MG63 (cell line): ENCODE results near the gene GPHN. TPM values are rescaled to one million over a fixed set of nuclear protein-coding genes. Genes with fewer than 3 reads are reported as not detected.

Source experiments
- DNase-seq: peaks from one replicate; pipeline ENCODE4 v3.0.0-alpha.2; 2020
- H3K27me3 ChIP-seq: fragments of 250-450 bp; sonication (Bioruptor Pico); 2 replicates; pipeline ENCODE4 v1.5.1; 2020; ENCODE audit warnings: mild to moderate bottlenecking, moderate library complexity
- H3K36me3 ChIP-seq: fragments of 250-450 bp; sonication (Bioruptor Pico); 2 replicates; pipeline ENCODE4 v1.5.1; 2020; ENCODE audit warnings: mild to moderate bottlenecking, moderate library complexity
- H3K4me3 ChIP-seq: fragments of 250-450 bp; sonication (Bioruptor Pico); 2 replicates; pipeline ENCODE4 v1.5.1; 2020; ENCODE audit warnings: mild to moderate bottlenecking, moderate library complexity
- H3K9me3 ChIP-seq: fragments of 250-450 bp; sonication (Bioruptor Pico); 2 replicates; pipeline ENCODE4 v1.5.1; 2020; ENCODE audit warnings: mild to moderate bottlenecking, moderate library complexity
- total RNA-seq: library from RNA; depleted of rRNA; stranded (reverse); fragments of >200 nt; shearing (Covaris generic); gene quantifications from 2 replicates; pipeline ENCODE4 v1.2.3, GENCODE V29; 2014; ENCODE audit warnings: low replicate concordance; rRNA removed

GPHN gene
- total RNA-seq, 1 experiment from 2014 or later, result 0.07 TPM

DNA sequence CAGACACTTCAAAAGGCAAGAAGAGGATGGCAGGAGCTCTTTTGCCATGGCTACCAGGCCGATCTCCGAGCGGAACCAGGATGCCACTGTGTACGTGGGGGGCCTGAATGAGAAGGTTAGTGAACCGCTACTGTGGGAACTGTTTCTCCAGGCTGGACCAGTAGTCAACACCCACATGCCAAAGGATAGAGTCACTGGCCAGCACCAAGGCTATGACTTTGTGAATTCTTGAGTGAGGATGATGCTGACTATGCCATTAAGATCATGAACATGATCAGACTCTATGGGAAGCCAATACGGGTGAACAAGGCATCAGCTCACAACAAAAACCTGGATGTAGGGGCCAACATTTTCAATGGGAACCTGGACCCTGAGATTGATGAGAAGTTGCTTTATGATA is 691.1 kb downstream of the GPHN start:
- Histone ChIP-seq H3K27me3 (no peaks in the 10 kb centered on the region), H3K9me3 (no peaks in the 10 kb centered on the region), H3K36me3 (no peaks in the 10 kb centered on the region), H3K4me3 (no peak overlapping the region)
- no peak for DNase-seq

- no peaks in the 10 kb centered on the region for H3K27me3 ChIP-seq
- no peak for DNase-seq
- H3K36me3 ChIP-seq, result no peaks in the 10 kb centered on the region
- H3K9me3 ChIP-seq, result no peaks in the 10 kb centered on the region
- no peak overlapping the region for H3K4me3 ChIP-seq
These were observed 699.9 kb downstream of the GPHN start for GRCh38 chr14:67207810-67208209.

DNA sequence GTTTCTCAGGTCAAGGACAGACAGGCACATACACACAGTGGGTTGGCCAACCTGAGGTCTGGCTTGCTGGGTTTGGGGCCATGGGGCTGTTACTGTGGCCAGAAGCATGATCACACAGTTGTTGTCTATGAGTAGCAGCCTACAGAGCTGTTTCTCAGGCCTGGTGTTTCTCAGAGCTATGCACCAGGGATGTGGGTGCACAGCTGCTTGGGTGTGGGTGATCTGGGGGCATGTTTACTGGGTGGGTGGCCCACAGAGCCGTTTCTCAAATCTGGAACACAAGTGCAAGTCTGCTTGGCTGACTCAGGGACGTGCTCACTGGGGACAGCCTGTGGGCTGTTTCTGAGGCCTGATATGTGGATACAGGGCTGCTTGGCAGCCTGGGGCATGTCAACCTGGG is 710.2 kb downstream of the GPHN start:
- Histone ChIP-seq H3K36me3 (no peaks in the 10 kb centered on the region), H3K27me3 (no peaks in the 10 kb centered on the region), H3K4me3 (no peak overlapping the region), H3K9me3 (peaks cover 2% of the 10 kb centered on the region; the same call in 1 of the 2 replicates)
- DNase-seq, result no peak

- peaks cover 2% of the 10 kb centered on the region; the same call in 1 of the 2 replicates for H3K9me3 ChIP-seq
- no peak overlapping the region for H3K4me3 ChIP-seq
- H3K36me3 ChIP-seq, result no peaks in the 10 kb centered on the region
- no peak for DNase-seq
- H3K27me3 ChIP-seq, result no peaks in the 10 kb centered on the region
These were observed 713.5 kb downstream of the GPHN start for GRCh38 chr14:67221248-67221981.

DNA sequence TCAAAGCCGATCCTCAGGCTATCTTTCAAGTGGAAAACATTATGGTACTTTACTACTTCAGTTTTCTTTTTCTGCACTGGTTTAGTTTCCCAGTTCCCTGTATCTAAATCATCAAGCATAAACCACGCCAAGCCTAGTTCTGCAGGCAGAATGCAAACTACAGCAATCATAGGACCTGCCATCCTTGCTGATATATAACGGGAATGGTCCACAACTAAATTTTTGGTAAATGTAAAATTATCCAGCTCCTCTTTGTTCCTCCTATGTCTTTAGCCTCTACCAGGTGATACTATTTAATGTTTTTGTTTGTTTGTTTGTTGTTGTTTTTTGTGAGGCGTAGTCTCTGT is 714.0 kb downstream of the GPHN start:
- H3K36me3 ChIP-seq, result no peaks in the 10 kb centered on the region
- H3K9me3 ChIP-seq, result peaks cover 2% of the 10 kb centered on the region; the same call in 1 of the 2 replicates
- H3K27me3 ChIP-seq, result no peaks in the 10 kb centered on the region
- no peak for DNase-seq
- no peak overlapping the region for H3K4me3 ChIP-seq

DNA sequence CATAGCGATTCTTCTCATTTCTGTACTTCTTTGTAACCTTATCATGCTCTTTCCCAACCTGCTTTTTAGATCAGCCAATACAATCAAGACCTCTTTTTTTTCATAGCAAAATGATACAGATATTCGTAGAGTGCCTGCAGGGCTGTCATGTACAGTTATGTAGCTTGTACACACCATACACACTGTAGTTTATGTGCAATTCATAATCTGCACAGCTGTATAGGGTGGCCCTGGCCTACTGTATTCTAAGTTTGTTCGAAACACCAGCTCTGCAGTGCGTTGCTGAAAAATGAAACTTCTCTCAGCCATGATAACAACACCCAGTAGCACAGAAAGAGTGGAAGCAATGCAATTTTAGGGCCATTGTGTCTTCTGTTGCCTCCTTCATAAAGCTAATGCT is 717.6 kb downstream of the GPHN start:
- no peak for DNase-seq
- Histone ChIP-seq H3K27me3 (no peaks in the 10 kb centered on the region), H3K9me3 (no peaks in the 10 kb centered on the region), H3K36me3 (no peaks in the 10 kb centered on the region), H3K4me3 (no peak overlapping the region)

- H3K4me3 ChIP-seq, result peak overlapping the region; percentile 28
- no peak for DNase-seq
- H3K9me3 ChIP-seq, result no peaks in the 10 kb centered on the region
- no peaks in the 10 kb centered on the region for H3K27me3 ChIP-seq
- H3K36me3 ChIP-seq, result no peaks in the 10 kb centered on the region
These were observed 720.5 kb downstream of the GPHN start for GRCh38 chr14:67228325-67228984.

Other genes with a start within 250 kb of the GPHN start
- not detected in 2 replicates for gene CCDC196, start 21.8 kb upstream of the GPHN start, total RNA-seq